HEK293 (cell line): ENCODE results near the gene TFE3.

Experiments used
- ATF2 ChIP-seq: fragments of 450-650 bp; formaldehyde crosslinking; IDR thresholded peaks from 2 replicates; pipeline ENCODE4 v1.5.1; 2016; ENCODE audit warnings: missing biosample characterization, missing genetic modification characterization, low read depth
- BCL11B ChIP-seq: fragments of 450-650 bp; formaldehyde crosslinking; IDR thresholded peaks from 2 replicates; pipeline ENCODE4 v1.5.1; 2016; ENCODE audit warnings: low read depth, missing biosample characterization, missing genetic modification characterization
- BCL6B ChIP-seq: fragments of 450-650 bp; formaldehyde crosslinking; IDR thresholded peaks from 2 replicates; pipeline ENCODE4 v1.5.1; 2017; ENCODE audit warnings: missing biosample characterization, missing genetic modification characterization
- FEZF1 ChIP-seq: fragments of 450-650 bp; formaldehyde crosslinking; IDR thresholded peaks from 2 replicates; pipeline ENCODE4 v1.5.1; 2016; ENCODE audit warnings: missing biosample characterization, missing genetic modification characterization
- GFI1B ChIP-seq: fragments of 450-650 bp; formaldehyde crosslinking; IDR thresholded peaks from 2 replicates; pipeline ENCODE4 v1.5.1; 2016; ENCODE audit warnings: missing biosample characterization, missing genetic modification characterization
- KLF9 ChIP-seq: fragments of 450-650 bp; formaldehyde crosslinking; IDR thresholded peaks from 2 replicates; pipeline ENCODE4 v1.5.1; 2016; ENCODE audit warnings: missing biosample characterization, missing genetic modification characterization, low read depth
- TRIM28 ChIP-seq: IDR thresholded peaks from 2 replicates; pipeline ENCODE4 v1.6.1; 2011; ENCODE audit warnings: low read length, control low read depth, borderline replicate concordance
- ZBTB17 ChIP-seq: fragments of 450-650 bp; formaldehyde crosslinking; IDR thresholded peaks from 2 replicates; pipeline ENCODE4 v1.5.1; 2016; ENCODE audit warnings: missing biosample characterization, missing genetic modification characterization
- ZFHX2 ChIP-seq: fragments of 450-650 bp; formaldehyde crosslinking; conservative IDR thresholded peaks from 2 replicates; pipeline ENCODE4 v1.5.1; 2016; ENCODE audit warnings: missing biosample characterization, missing genetic modification characterization
- ZNF112 ChIP-seq: fragments of 450-650 bp; formaldehyde crosslinking; IDR thresholded peaks from 2 replicates; pipeline ENCODE4 v1.5.0; 2017; ENCODE audit warnings: missing biosample characterization, missing genetic modification characterization
- ZNF155 ChIP-seq: fragments of 450-650 bp; formaldehyde crosslinking; IDR thresholded peaks from 2 replicates; pipeline ENCODE4 v1.5.1; 2016; ENCODE audit warnings: missing biosample characterization, missing genetic modification characterization
- ZNF169 ChIP-seq: fragments of 450-650 bp; formaldehyde crosslinking; IDR thresholded peaks from 2 replicates; pipeline ENCODE4 v1.5.1; 2016; ENCODE audit warnings: missing biosample characterization, missing genetic modification characterization
- ZNF239 ChIP-seq: fragments of 450-650 bp; formaldehyde crosslinking; IDR thresholded peaks from 2 replicates; pipeline ENCODE4 v1.5.1; 2016; ENCODE audit warnings: missing biosample characterization, missing genetic modification characterization
- ZNF37A ChIP-seq: fragments of 450-650 bp; IDR thresholded peaks from 2 replicates; pipeline ENCODE4 v1.5.1; 2018; ENCODE audit warnings: missing biosample characterization, missing genetic modification characterization
- ZNF513 ChIP-seq: fragments of 450-650 bp; IDR thresholded peaks from 2 replicates; pipeline ENCODE4 v1.5.1; 2018; ENCODE audit warnings: missing biosample characterization, missing genetic modification characterization
- ZNF518A ChIP-seq: fragments of 450-650 bp; formaldehyde crosslinking; conservative IDR thresholded peaks from 2 replicates; pipeline ENCODE4 v1.5.1; 2016; ENCODE audit warnings: low read depth, missing biosample characterization, missing genetic modification characterization
- ZNF561 ChIP-seq: fragments of 450-650 bp; IDR thresholded peaks from 2 replicates; pipeline ENCODE4 v1.5.1; 2018; ENCODE audit warnings: missing biosample characterization, missing genetic modification characterization, borderline replicate concordance
- ZNF600 ChIP-seq: fragments of 450-650 bp; formaldehyde crosslinking; IDR thresholded peaks from 2 replicates; pipeline ENCODE4 v1.5.1; 2016; ENCODE audit warnings: missing biosample characterization, missing genetic modification characterization
- ZNF621 ChIP-seq: fragments of 450-650 bp; formaldehyde crosslinking; IDR thresholded peaks from 2 replicates; pipeline ENCODE4 v1.5.1; 2017; ENCODE audit warnings: missing biosample characterization, missing genetic modification characterization
- ZNF626 ChIP-seq: fragments of 450-650 bp; sonication (Bioruptor Pico); formaldehyde crosslinking; IDR thresholded peaks from 2 replicates; pipeline ENCODE4 v1.5.1; 2018; ENCODE audit warnings: missing biosample characterization, missing genetic modification characterization, inconsistent platforms
- ZNF645 ChIP-seq: fragments of 450-650 bp; formaldehyde crosslinking; IDR thresholded peaks from 2 replicates; pipeline ENCODE4; 2016; ENCODE audit warnings: missing biosample characterization, missing genetic modification characterization
- ZSCAN4 ChIP-seq: fragments of 450-650 bp; formaldehyde crosslinking; IDR thresholded peaks from 2 replicates; pipeline ENCODE4 v1.5.1; 2017; ENCODE audit warnings: missing biosample characterization, missing genetic modification characterization
- ZSCAN5A ChIP-seq: fragments of 450-650 bp; formaldehyde crosslinking; IDR thresholded peaks from 2 replicates; pipeline ENCODE4 v1.5.1; 2016; ENCODE audit warnings: missing biosample characterization, missing genetic modification characterization

The TFE3 gene

GRCh38 chrX:49079489-49080428, 36.6 kb upstream of the TFE3 start, which contains the start of gene WDR45 (continued):
- peak; percentile 52; the same call in 1 of the 2 replicates for TF ChIP-seq ZNF513
- TF ChIP-seq FEZF1 (tag by site-specific recombination) = no peak
- TF ChIP-seq ZNF239 (tag by site-specific recombination) = no peak
- TF ChIP-seq TRIM28 = no peak
- no peak for TF ChIP-seq ZSCAN5A
- peak; percentile 73 for TF ChIP-seq ZNF518A (tag by site-specific recombination)
- no peak for TF ChIP-seq ZNF112 (tag by site-specific recombination)
- TF ChIP-seq ZBTB17 = 0 out of 2 replicates have a peak, but pooled peaks have one; percentile 40
- no peak for TF ChIP-seq GFI1B
- no peak for TF ChIP-seq ZNF155 (tag by site-specific recombination)
- no peak for TF ChIP-seq ZNF626 (tag by site-specific recombination)
- 0 out of 2 replicates have a peak, but pooled peaks have one; percentile 13 for TF ChIP-seq ZFHX2
- no peak for TF ChIP-seq ZNF169 (tag by site-specific recombination)
- TF ChIP-seq ZSCAN4 (tag by site-specific recombination) = no peak
- TF ChIP-seq ZNF600 (tag by site-specific recombination) = no peak; the same call in 1 of the 2 replicates
- no peak for TF ChIP-seq BCL6B (tag by site-specific recombination)
- no peak for TF ChIP-seq ATF2 (tag by site-specific recombination)
- peak; percentile 16; the same call in 1 of the 2 replicates for TF ChIP-seq BCL11B (tag by site-specific recombination)
- no peak for TF ChIP-seq ZNF621 (tag by site-specific recombination)
- no peak for TF ChIP-seq ZNF645 (tag by site-specific recombination)
- no peak for TF ChIP-seq ZNF37A (tag by site-specific recombination)
- TF ChIP-seq ZNF561 (tag by site-specific recombination) = peak; percentile 72
- TF ChIP-seq KLF9 = peak; percentile 72
